Fibroblast of pulmonary artery (primary cell): ENCODE measurements around the gene KCNF1.

Experiments used
- DNase-seq: peaks from one replicate; pipeline ENCODE4 v3.0.0-alpha.2; 2010; ENCODE audit warnings: low read depth
- H3K4me3 ChIP-seq: replicated peaks from 2 replicates; pipeline ENCODE4 v1.5.1; 2011; ENCODE audit warnings: low read depth, mild to moderate bottlenecking, control low read depth, low read length, moderate library complexity
- CTCF ChIP-seq: IDR thresholded peaks from 2 replicates; pipeline ENCODE4 v1.5.1; 2011; ENCODE audit warnings: mild to moderate bottlenecking, control low read depth, low read length, inconsistent platforms; ENCODE audit errors: missing control alignments

KCNF1 gene

GRCh38 chr2:10885094-10885860, 26.5 kb upstream of the KCNF1 start:
- TF ChIP-seq CTCF: no peak
- no peak for DNase-seq
- no peak overlapping the region for H3K4me3 ChIP-seq

GRCh38 chr2:10887476-10887875, 24.3 kb upstream of the KCNF1 start:
- DNase-seq: no peak
- TF ChIP-seq CTCF: no peak
- no peak overlapping the region for H3K4me3 ChIP-seq

GRCh38 chr2:10889651-10890215, 22.0 kb upstream of the KCNF1 start:
- H3K4me3 ChIP-seq: no peak overlapping the region
- DNase-seq: no peak
- TF ChIP-seq CTCF: no peak

GRCh38 chr2:10890706-10891270, 20.9 kb upstream of the KCNF1 start:
- no peak for DNase-seq
- TF ChIP-seq CTCF: no peak
- H3K4me3 ChIP-seq: no peak overlapping the region

GRCh38 chr2:10891390-10891789, 20.3 kb upstream of the KCNF1 start:
- TF ChIP-seq CTCF: no peak
- no peak for DNase-seq
- no peak overlapping the region for H3K4me3 ChIP-seq

- no peak for DNase-seq
- no peak overlapping the region for H3K4me3 ChIP-seq
- TF ChIP-seq CTCF: no peak
These were observed 19.9 kb upstream of the KCNF1 start for GRCh38 chr2:10891848-10892247.
